PFSK-1 (cell line): ENCODE data around the gene UGCG.

Experiments
- TAF1 ChIP-seq: IDR thresholded peaks from 2 replicates; pipeline ENCODE4 v1.6.1; 2012; ENCODE audit warnings: low read length, control low read depth, borderline replicate concordance; ENCODE audit not compliant: insufficient read depth
- TF ChIP-seq, protein P1 (sequence below), 2 experiments: IDR thresholded peaks; 2 replicates each; pipeline versions ENCODE4 v1.6.1 to v1.8.0; 2011 to 2012; ENCODE audit warnings: low read depth in 2 of 2, low read length in 2 of 2, control low read depth in 1 of 2, inconsistent platforms in 1 of 2, mild to moderate bottlenecking in 1 of 2, moderate library complexity in 1 of 2; ENCODE audit not compliant: insufficient read depth in 1 of 2

- TF ChIP-seq TAF1, result no peak
- TF ChIP-seq, protein P1, sequence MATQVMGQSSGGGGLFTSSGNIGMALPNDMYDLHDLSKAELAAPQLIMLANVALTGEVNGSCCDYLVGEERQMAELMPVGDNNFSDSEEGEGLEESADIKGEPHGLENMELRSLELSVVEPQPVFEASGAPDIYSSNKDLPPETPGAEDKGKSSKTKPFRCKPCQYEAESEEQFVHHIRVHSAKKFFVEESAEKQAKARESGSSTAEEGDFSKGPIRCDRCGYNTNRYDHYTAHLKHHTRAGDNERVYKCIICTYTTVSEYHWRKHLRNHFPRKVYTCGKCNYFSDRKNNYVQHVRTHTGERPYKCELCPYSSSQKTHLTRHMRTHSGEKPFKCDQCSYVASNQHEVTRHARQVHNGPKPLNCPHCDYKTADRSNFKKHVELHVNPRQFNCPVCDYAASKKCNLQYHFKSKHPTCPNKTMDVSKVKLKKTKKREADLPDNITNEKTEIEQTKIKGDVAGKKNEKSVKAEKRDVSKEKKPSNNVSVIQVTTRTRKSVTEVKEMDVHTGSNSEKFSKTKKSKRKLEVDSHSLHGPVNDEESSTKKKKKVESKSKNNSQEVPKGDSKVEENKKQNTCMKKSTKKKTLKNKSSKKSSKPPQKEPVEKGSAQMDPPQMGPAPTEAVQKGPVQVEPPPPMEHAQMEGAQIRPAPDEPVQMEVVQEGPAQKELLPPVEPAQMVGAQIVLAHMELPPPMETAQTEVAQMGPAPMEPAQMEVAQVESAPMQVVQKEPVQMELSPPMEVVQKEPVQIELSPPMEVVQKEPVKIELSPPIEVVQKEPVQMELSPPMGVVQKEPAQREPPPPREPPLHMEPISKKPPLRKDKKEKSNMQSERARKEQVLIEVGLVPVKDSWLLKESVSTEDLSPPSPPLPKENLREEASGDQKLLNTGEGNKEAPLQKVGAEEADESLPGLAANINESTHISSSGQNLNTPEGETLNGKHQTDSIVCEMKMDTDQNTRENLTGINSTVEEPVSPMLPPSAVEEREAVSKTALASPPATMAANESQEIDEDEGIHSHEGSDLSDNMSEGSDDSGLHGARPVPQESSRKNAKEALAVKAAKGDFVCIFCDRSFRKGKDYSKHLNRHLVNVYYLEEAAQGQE (IDR thresholded peaks at IDR 0.05; ENCODE audit: insufficient read depth in 1 of 2, low read depth in 2 of 2, low read length in 2 of 2), result no peak
Observed at GRCh38 chr9:111871499-111871855, 25.1 kb upstream of the UGCG start.
